ENCODE data around the gene RASEF. TPM values are rescaled to one million over a fixed set of nuclear protein-coding genes. Genes with fewer than 3 reads are reported as not detected.

RASEF gene
- total and polyA plus RNA-seq, 2 of the 4 experiments (the other 2 are of a cell fraction), result under 0.01 to 0.05 TPM

- no CpG with 5 or more reads among the region's 9 CpGs for WGBS, 2 experiments (ENCODE audit: extremely low coverage in 2 of 2, insufficient read length in 1 of 2)
- no peak overlapping the region for H3K4me3 ChIP-seq (ENCODE audit: insufficient read depth, low read depth, low read length)
- BruUV-seq (replicated peaks), result no TSS peak
These were observed 74.5 kb downstream of the RASEF start for GRCh38 chr9:82988488-82988887.

More at GRCh38 chr9:82988488-82988887, 74.5 kb downstream of the RASEF start:
- H3K27me3 ChIP-seq (ENCODE audit: control insufficient read depth, insufficient read depth, low read length), result no peaks in the 10 kb centered on the region
- no peak overlapping the region for H2BK20ac ChIP-seq (ENCODE audit: low read depth, low read length)
- no peak overlapping the region for H3K9ac ChIP-seq (ENCODE audit: low read depth, low read length)
- H4K5ac ChIP-seq (ENCODE audit: low read depth, low read length), result no peak overlapping the region
- no peaks in the 10 kb centered on the region for H3K79me1 ChIP-seq (ENCODE audit: low read depth in 1 of 2, low read length in 2 of 2)
- H3K9me3 ChIP-seq (ENCODE audit: control insufficient read depth, insufficient read depth, low read length), result no peaks in the 10 kb centered on the region
- H3K9me1 ChIP-seq (ENCODE audit: insufficient read depth, low read length), result no peaks in the 10 kb centered on the region
- no peak overlapping the region for H2BK15ac ChIP-seq (ENCODE audit: low read depth, low read length)
- intact Hi-C loops (cut with micrococcal nuclease), result no loop called here
- in situ Hi-C loops (cut with MboI; ENCODE audit: low sequenced_read_pairs), result no loop called here
- H3K4me2 ChIP-seq (ENCODE audit: low read depth, low read length), result no peak overlapping the region
- no peaks in the 10 kb centered on the region for H3K36me3 ChIP-seq (ENCODE audit: control insufficient read depth, insufficient read depth, low read length)
- no peaks in the 10 kb centered on the region for H4K20me1 ChIP-seq (ENCODE audit: insufficient read depth, low read length)
- no peak overlapping the region for H2AK5ac ChIP-seq (ENCODE audit: low read depth, low read length)
- H2BK5ac ChIP-seq (ENCODE audit: low read depth, low read length, poor library complexity, severe bottlenecking), result no peak overlapping the region
- ChIA-PET CTCF (no interaction called here), POLR2A (ENCODE audit: unreplicated experiment) (no interaction called here)
- no peak for TF ChIP-seq NFE2L2 (IDR thresholded peaks at IDR 0.05; ENCODE audit: low read depth, low read length)
- no peak for TF ChIP-seq ELK1 (IDR thresholded peaks at IDR 0.05; ENCODE audit: borderline replicate concordance, low read depth, low read length)
- no peak for TF ChIP-seq RCOR1 (IDR thresholded peaks at IDR 0.05; ENCODE audit: insufficient replicate concordance, low read length)
- no peak for TF ChIP-seq RAD21 (IDR thresholded peaks at IDR 0.05; ENCODE audit: low read length)
- no peak for TF ChIP-seq MAFK (IDR thresholded peaks at IDR 0.05; ENCODE audit: low read depth, low read length)
- TF ChIP-seq RFX5 (IDR thresholded peaks at IDR 0.05; ENCODE audit: low read depth, low read length), result no peak
- no peak for TF ChIP-seq CEBPB (IDR thresholded peaks at IDR 0.05; ENCODE audit: low read depth, low read length)
- TF ChIP-seq BHLHE40 (IDR thresholded peaks at IDR 0.05; ENCODE audit: low read depth, low read length), result no peak
- no peak for TF ChIP-seq CHD1 (IDR thresholded peaks at IDR 0.05; ENCODE audit: low read depth, low read length)
- TF ChIP-seq MAZ (IDR thresholded peaks at IDR 0.05; ENCODE audit: borderline replicate concordance, low read depth, low read length), result no peak
- TF ChIP-seq MXI1 (IDR thresholded peaks at IDR 0.05; ENCODE audit: borderline replicate concordance, low read depth, low read length), result no peak
- no peak overlapping the region for H4K91ac ChIP-seq (ENCODE audit: insufficient read depth, low read depth, low read length)
- dilution Hi-C loops (cut with HindIII; ENCODE audit: low sequenced_read_pairs, unreplicated experiment), result no loop called here
- no peak overlapping the region for H3K18ac ChIP-seq (ENCODE audit: low read depth, low read length)
- H3K4ac ChIP-seq (ENCODE audit: low read depth, low read length), result no peak overlapping the region
- DNase-seq (no peak), ATAC-seq (ENCODE audit: low read depth) (no peak)
- H3K27ac ChIP-seq (ENCODE audit: insufficient read depth, low read length), result no peak overlapping the region
- H2AK9ac ChIP-seq (replicated peaks; ENCODE audit: low read depth, low read length, poor library complexity), result no peak overlapping the region
- H2AFZ ChIP-seq (replicated peaks; ENCODE audit: low read length, poor library complexity), result no peak overlapping the region
- H2BK120ac ChIP-seq (ENCODE audit: low read depth, low read length), result no peak overlapping the region
- H4K8ac ChIP-seq (ENCODE audit: low read depth in 2 of 2, low read length in 2 of 2), result no peak overlapping the region
- no peak overlapping the region for H3K14ac ChIP-seq (replicated peaks; ENCODE audit: low read depth, low read length)
- H3K4me1 ChIP-seq (ENCODE audit: control insufficient read depth, insufficient read depth, low read length), result no peaks in the 10 kb centered on the region
- no peak overlapping the region for H3K23ac ChIP-seq (ENCODE audit: low read depth, low read length)
- no peak overlapping the region for H3K56ac ChIP-seq (ENCODE audit: extremely low read depth, insufficient read depth, low read length)
